Transverse colon (tissue), 4 donors: ENCODE data around the gene SCN2A. TPM values are rescaled to one million over a fixed set of nuclear protein-coding genes. Genes with fewer than 3 reads are reported as not detected.

ENCODE experiments used
- DNase-seq: peaks from one replicate; pipeline ENCODE4 v3.0.0-alpha.2; 2019
- H3K27ac ChIP-seq, 4 donors: fragments of 200-600 bp; sonication (generic); 2 replicates each; pipeline ENCODE4 v1.5.1; 2016 to 2018; ENCODE audit warnings: inconsistent platforms in 4 of 4
- H3K27me3 ChIP-seq: fragments of 200-600 bp; sonication (generic); 2 replicates; pipeline ENCODE4 v1.5.1; 2017; ENCODE audit warnings: inconsistent platforms
- H3K36me3 ChIP-seq, 4 donors: fragments of 200-600 bp; sonication (generic); 2 replicates each; pipeline ENCODE4 v1.5.1; 2017 to 2019; ENCODE audit warnings: inconsistent platforms in 4 of 4
- H3K4me1 ChIP-seq, 4 donors: fragments of 200-600 bp; sonication (generic); 2 replicates each; pipeline ENCODE4 v1.5.1; 2017 to 2020; ENCODE audit warnings: inconsistent platforms in 4 of 4
- H3K4me3 ChIP-seq, 4 donors: fragments of 200-600 bp; sonication (generic); 1 replicate in 1 of 4; 2 replicates in 3 of 4; pipeline versions ENCODE4 v1.5.1 to v1.6.1; 2017 to 2019; ENCODE audit warnings: inconsistent platforms in 4 of 4
- H3K9me3 ChIP-seq, 2 donors: fragments of 200-600 bp; sonication (generic); 2 replicates each; pipeline ENCODE4 v1.5.1; 2017 to 2019; ENCODE audit warnings: inconsistent platforms in 2 of 2
- EP300 ChIP-seq: sonication (generic); formaldehyde crosslinking; IDR thresholded peaks from one replicate; pipeline ENCODE4 v1.6.1; 2017; ENCODE audit warnings: antibody characterized with exemption, low read depth
- POLR2A ChIP-seq: fragments of 450-650 bp; IDR thresholded peaks from one replicate; pipeline ENCODE4 v1.6.1; 2016; ENCODE audit warnings: antibody characterized with exemption, mild to moderate bottlenecking, moderate library complexity
- POLR2AphosphoS5 ChIP-seq, 3 donors: sonication (generic); formaldehyde crosslinking; IDR thresholded peaks; one replicate each; pipeline ENCODE4 v1.6.1; 2016; ENCODE audit warnings: antibody characterized with exemption in 3 of 3
- WGBS, 2 donors: methylation state at CpG; one replicate each; pipeline ENCODE4 v1.1.5; 2018; ENCODE audit warnings: low coverage in 1 of 2; 5-methylcytosine and 5-hydroxymethylcytosine counted together
- in situ Hi-C, 4 donors: fragments of 200-750 bp; cut with MboI; loops; one replicate each; pipeline versions ENCODE4 v1.15.0 to v1.15.1; 2017; ENCODE audit warnings: low sequenced_read_pairs in 3 of 4, low pct_ligation_motif_present in 1 of 4, low pct_unique_long_range_greater_than_20kb in 1 of 4
- intact Hi-C: fragments of 100-400 bp; cut with DNase I; formaldehyde crosslinking; loops from one replicate; pipeline ENCODE4 v1.15.1; 2023; ENCODE audit warnings: low total_unique reads
- total RNA-seq, 4 donors: library from RNA; depleted of rRNA; stranded (reverse); fragments of >200 nt; gene quantifications; one replicate each; pipeline ENCODE4 v1.1.0, GENCODE V29; 2016
- TF ChIP-seq, protein P1 (sequence below), 5 experiments: fragments of 200-600 bp in 3 of 5; fragments of 450-650 bp in 2 of 5; sonication (generic) in 3 of 5; IDR thresholded peaks; 1 replicate in 2 of 5; 2 replicates in 3 of 5; pipeline ENCODE4 v1.5.1; 2016 to 2017; ENCODE audit warnings: antibody characterized with exemption in 5 of 5, inconsistent platforms in 3 of 5, mild to moderate bottlenecking in 2 of 5, moderate library complexity in 1 of 5

The SCN2A gene
- total RNA-seq: under 1 TPM in 2 of 4 donors, not detected in 2; 0.14 to 0.32 TPM

DNA sequence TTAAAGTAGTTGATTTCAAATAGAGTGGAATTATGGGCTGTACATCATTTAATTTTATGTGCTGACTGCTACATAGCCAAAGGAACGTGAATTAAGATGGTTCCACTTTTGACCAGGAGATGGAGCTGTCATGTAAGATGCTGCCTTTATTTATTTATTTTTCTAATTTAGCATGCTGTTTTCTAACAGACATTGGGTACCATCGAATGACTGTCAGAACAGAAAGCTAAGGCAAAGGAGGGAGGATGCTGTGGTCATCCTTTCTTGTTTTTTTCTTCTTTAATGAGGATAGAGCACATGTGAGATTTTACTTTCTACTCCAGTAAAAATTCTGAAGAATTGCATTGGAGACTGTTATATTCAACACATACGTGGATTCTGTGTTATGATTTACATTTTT is at the start of gene SCN2A:
TSS of gene SCN2A (plus strand) at position 185 of the 400 bp plus-strand sequence. CDS start 56,410 bp downstream, outside the sequence.
- Histone ChIP-seq H3K4me1 (no peaks in the 10 kb centered on the region), H3K27me3 (no peaks in the 10 kb centered on the region), H3K4me3 (no peak within 1 kb of the TSS), H3K36me3 (no peaks in the 10 kb centered on the region), H3K9me3 (no peaks in the 10 kb centered on the region), H3K27ac (no peak within 1 kb of the TSS)
- TF ChIP-seq, protein P1, sequence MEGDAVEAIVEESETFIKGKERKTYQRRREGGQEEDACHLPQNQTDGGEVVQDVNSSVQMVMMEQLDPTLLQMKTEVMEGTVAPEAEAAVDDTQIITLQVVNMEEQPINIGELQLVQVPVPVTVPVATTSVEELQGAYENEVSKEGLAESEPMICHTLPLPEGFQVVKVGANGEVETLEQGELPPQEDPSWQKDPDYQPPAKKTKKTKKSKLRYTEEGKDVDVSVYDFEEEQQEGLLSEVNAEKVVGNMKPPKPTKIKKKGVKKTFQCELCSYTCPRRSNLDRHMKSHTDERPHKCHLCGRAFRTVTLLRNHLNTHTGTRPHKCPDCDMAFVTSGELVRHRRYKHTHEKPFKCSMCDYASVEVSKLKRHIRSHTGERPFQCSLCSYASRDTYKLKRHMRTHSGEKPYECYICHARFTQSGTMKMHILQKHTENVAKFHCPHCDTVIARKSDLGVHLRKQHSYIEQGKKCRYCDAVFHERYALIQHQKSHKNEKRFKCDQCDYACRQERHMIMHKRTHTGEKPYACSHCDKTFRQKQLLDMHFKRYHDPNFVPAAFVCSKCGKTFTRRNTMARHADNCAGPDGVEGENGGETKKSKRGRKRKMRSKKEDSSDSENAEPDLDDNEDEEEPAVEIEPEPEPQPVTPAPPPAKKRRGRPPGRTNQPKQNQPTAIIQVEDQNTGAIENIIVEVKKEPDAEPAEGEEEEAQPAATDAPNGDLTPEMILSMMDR (IDR thresholded peaks at IDR 0.05): peak in 3 of 5 experiments; percentile 42 to 49 (median 48)
- no peak for TF ChIP-seq EP300
- 22 to 29% methylated on average over 3 of the region's 3 CpGs for WGBS, 2 donors
- intact Hi-C loops: no loop called here
- DNase-seq: no peak
- in situ Hi-C loops: no loop called here

DNA sequence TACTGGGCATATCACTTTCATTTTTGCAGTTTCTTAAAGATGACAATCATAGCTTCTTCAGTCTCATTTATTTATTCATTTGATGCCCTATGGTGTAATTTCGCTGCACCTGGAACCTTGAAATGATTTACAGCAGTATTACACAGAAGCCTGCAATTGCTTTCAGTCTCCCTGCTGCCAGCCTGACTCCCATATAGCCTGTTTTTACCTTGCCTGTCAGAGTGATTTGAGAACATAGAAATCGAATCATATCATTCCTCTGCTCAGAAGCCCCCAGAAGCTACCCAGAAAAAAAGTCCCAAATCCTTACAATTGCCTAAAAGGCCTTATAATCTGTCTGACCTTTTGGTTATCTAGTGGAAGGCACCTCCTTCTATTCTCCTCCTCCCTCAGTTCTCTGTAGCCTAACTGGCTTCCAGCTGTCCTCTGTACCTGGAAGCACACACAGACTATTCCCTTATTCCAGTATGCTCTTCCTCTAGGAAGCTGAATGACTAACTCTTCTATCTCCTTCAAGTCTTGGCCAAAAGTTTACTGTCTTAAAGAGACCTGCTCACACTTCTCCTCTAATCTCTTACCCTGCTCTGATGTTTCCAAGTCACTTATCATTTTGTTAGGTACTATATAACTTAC is 48.0 kb upstream of the SCN2A start:
- 24 to 25% methylated on average over 2 of the region's 2 CpGs for WGBS, 2 donors
- in situ Hi-C loops (loop anchor here in 1 of 4 donors (25.0 kb wide), 1 partner anchor 454 kb away; no protein-coding TSS in a partner anchor), intact Hi-C loops (no loop called here)
- Histone ChIP-seq H3K4me1 (no peaks in the 10 kb centered on the region), H3K4me3 (no peak overlapping the region), H3K27me3 (no peaks in the 10 kb centered on the region), H3K36me3 (no peaks in the 10 kb centered on the region), H3K27ac (no peak overlapping the region), H3K9me3 (no peaks in the 10 kb centered on the region)
- TF ChIP-seq POLR2A (no peak), EP300 (no peak), POLR2AphosphoS5 (IDR thresholded peaks at IDR 0.05) (no peak)
- TF ChIP-seq, protein P1 (IDR thresholded peaks at IDR 0.05): no peak
- no peak for DNase-seq

DNA sequence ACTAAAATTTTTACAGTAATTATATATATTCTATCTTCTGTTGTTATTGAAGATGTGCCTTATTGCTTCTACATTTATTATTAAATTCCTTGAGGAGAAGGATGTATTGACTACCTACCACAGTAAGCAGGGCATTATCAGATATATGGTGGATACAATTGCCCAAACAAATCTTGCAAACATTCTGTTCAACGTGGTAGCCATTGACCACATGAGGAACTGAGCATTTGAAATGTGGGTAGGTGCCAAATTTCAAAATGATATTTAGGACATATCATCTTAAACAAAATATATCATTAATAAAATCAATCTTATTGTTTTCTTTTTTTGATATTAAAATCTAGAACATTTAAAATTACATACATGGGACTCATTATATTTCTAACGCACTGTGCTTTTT is 46.5 kb upstream of the SCN2A start:
- Histone ChIP-seq H3K27ac (no peak overlapping the region), H3K9me3 (no peaks in the 10 kb centered on the region), H3K4me3 (no peak overlapping the region), H3K4me1 (no peaks in the 10 kb centered on the region), H3K27me3 (no peaks in the 10 kb centered on the region), H3K36me3 (no peaks in the 10 kb centered on the region)
- no peak for DNase-seq
- in situ Hi-C loops (loop anchor here in 1 of 4 donors (25.0 kb wide), 1 partner anchor 455 kb away; no protein-coding TSS in a partner anchor), intact Hi-C loops (no loop called here)
- TF ChIP-seq EP300 (no peak), POLR2A (no peak), POLR2AphosphoS5 (IDR thresholded peaks at IDR 0.05) (no peak)
- 64 to 72% methylated on average over 2 of the region's 2 CpGs for WGBS, 2 donors

DNA sequence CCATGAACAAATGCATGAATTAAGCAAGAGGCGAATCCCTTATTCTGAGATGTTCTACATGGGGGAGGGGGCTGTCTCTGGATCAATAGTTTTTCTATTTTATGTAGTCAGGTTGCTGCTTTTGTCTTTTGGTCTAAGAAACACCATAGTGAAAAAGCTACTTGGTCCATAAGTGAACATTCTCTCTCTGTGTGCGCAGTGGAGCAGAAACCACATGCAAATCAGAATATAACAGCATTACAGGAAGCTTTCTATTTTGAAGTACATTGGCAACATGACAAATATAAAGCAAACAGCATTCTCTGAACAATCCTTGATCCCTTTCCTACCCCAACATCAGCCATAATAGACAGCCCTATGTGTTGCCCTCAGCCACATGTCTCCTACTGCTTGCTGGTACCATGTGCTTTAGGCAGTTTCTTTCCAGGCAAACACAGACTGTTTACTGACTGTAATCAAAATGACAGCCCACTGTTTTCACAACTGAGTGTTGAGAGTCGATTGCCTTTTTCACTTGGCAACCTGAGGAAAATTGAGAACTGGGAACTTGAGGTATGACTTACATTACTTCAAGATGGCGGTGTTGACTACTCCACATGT is 45.9 kb upstream of the SCN2A start:
- DNase-seq: no peak
- H3K4me1 ChIP-seq: no peaks in the 10 kb centered on the region
- H3K27ac ChIP-seq: no peak overlapping the region
- no peaks in the 10 kb centered on the region for H3K9me3 ChIP-seq
- intact Hi-C loops (no loop called here), in situ Hi-C loops (loop anchor here in 1 of 4 donors (25.0 kb wide), 1 partner anchor 456 kb away; no protein-coding TSS in a partner anchor)
- no peaks in the 10 kb centered on the region for H3K27me3 ChIP-seq
- no peaks in the 10 kb centered on the region for H3K36me3 ChIP-seq
- H3K4me3 ChIP-seq: no peak overlapping the region
- TF ChIP-seq, protein P1 (IDR thresholded peaks at IDR 0.05): no peak
- TF ChIP-seq POLR2A: no peak
- no peak for TF ChIP-seq POLR2AphosphoS5 (IDR thresholded peaks at IDR 0.05)
- TF ChIP-seq EP300: no peak
- 68 to 71% methylated on average over 4 of the region's 4 CpGs for WGBS, 2 donors
